HG02642 (cell line): ENCODE results near the gene BRCA2.

ENCODE experiments used
- ATAC-seq: cut with Tn5 transposase; IDR thresholded peaks from one replicate; pipeline ENCODE4 v1.9.1; 2021; ENCODE audit warnings: mild to moderate bottlenecking; ENCODE audit not compliant: unreplicated experiment, poor library complexity

Gene BRCA2

DNA sequence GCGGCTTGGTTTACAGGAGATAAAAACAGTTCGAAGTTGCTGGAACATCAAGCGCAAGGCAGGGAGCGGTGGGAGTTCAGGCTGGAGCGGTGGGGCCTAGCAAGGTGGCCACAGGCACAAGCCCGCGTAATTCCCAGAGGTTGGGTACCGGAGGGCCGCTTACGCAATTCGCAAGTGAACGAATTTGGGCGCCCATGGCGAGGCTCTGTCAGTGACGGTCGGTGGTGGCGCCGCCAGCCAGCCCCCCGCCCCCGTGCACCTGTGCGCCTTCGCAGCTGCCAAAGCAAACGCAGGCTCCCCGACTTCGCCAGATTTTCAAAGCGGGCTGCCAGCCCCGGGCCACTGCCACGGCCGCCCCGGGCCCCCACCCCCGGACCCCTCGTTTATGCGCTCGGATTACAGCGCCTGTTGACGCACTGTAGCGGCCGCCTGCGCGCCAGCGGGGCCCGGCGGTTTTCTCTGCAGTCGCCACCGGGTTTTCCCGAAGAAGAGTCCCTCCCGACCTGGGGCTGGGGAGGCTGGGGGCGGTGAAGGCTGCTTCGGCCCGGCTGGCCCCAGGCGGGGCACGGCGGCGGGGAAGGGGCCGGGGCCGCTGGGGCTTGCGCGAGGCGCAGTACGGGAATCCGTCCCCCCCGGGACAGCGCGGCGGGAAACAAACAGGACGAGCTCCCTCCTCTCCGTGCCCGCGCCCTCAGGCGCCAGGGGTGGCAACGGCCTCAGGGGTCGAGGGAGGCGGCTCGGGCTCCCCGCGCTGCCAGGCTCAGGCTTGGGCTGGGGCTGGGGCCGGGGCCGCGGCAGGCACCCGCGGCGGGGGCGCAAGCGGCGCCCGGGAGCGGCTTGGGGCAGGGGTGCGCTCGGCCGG is 111.9 kb downstream of the BRCA2 start:
- ATAC-seq: peak; percentile 24

- peak; percentile 75 for ATAC-seq
Measured at GRCh38 chr13:32427852-32428580, 112.7 kb downstream of the BRCA2 start, which contains the start of gene N4BP2L1. Gene N4BP2L1 (minus strand): TSS chr13:32428130. CDS start chr13:32428082, 48 bp downstream.

DNA sequence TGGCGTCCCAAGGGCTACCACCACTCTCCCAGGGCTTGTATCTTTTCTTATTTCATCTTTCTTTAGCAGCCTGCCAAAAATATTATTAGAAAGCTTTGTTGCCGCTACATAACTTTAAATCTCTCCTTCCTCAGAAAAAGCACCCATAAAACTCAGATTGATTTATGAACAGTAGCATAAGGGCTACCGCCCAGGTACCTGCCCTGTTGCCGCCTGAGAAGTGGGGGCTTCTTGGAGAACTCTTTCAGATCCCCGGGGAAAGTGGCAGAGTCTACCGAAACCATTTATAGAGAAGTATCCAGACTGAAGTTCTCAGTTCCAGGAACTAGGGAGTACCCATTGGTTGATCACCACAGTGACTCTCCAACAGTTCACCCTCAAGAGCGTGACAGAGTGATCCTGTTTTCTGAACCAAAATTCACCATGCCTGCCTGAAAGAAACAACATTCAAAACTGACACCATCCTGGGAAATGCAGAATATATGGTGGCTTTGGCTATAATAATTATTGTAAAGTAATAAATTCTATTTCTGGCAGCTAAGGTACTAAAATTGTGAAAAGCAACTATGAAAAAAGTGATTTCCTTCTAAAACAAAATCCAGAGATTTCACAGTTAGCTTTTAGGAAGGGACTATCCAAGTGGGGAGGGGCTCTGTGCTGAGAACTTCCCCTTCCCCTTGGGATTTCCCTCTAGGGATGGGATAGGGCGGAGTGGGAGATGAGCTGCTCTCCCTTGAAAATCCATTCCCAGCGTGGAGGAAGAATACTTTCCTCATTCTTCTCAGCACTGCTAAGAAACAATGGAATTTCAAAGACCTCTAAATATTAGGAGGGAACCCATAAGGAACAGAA is 113.5 kb downstream of the BRCA2 start:
- no peak for ATAC-seq

DNA sequence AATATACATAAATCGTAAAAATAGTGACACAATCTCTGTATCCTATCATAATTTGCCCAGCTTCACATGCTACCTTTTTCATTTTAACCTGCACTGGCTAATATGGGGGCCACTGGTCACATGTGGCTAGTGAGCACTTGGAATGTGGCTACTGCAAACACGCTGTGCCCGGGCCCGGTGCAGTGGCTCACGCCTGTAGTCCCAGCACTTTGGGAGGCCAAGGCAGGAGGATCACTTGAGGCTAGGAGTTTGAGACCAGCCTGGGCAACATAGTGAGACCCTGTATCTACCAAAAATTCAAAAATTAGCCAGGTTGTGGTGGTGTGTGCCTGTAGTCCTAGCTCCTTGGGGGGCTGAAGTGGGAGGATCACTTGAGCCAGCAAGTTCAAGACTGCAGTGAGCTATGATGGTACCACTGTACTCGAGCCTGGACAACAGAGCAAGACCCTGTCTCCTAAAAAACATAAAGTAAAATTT is 114.2 kb downstream of the BRCA2 start:
- no peak for ATAC-seq

- no peak for ATAC-seq
Measured at GRCh38 chr13:32430018-32430747, 114.9 kb downstream of the BRCA2 start.

DNA sequence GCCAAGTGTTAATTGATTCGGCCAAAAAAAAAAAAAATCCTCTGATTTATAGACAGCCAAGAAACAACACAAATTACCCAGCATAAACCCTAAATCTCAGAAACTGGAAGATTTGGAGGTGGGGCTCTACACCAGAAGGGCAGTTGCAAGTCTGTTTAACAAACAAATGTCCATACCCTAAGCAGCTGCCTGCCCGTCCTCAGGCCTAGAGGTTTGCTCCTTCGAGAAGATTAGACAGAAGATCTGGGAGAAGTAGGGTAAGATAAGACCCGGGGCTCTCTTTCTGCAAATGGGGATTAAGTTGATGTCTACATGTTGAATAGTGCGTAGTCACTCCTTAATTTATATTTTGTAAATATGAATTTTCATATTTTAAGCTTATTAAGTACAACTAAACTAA is 116.1 kb downstream of the BRCA2 start:
- ATAC-seq: no peak

DNA sequence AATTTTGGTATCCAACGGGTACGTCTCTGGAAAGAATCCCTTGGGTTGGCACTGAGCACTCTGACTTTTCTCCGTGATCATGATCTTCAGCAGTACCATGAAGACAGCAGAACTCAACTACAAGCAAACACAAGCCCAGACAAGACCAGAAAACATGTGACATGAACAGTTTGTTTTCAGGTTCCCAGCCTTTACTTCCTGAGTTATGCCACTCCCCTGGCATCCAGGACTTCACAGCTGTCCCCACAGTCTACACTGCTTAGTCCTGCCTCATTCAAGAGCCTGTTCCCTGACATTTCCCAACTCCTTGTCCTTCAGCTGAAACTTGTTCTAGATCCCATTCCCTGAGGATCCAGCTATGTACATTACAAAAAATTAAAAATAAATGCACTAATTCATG is 117.5 kb downstream of the BRCA2 start:
- ATAC-seq: no peak

DNA sequence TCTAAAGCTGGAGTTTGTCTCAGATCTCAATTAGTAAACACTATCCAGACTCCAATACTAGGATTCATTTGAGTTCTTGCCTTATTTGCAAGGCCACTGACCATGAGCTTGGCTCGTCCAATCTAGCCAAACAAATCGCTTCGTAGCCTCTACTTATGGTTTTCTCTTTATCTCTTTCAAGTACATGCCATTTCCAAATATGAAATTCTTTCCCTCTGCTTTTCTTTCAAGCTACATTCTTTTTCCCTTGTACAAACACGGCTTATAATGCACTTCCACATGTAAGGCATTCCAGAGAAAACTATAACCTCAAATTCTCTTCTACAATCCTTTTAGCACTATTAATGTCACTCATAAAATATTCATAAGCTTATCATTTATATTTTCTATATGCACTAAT is 123.6 kb downstream of the BRCA2 start:
- ATAC-seq: no peak

DNA sequence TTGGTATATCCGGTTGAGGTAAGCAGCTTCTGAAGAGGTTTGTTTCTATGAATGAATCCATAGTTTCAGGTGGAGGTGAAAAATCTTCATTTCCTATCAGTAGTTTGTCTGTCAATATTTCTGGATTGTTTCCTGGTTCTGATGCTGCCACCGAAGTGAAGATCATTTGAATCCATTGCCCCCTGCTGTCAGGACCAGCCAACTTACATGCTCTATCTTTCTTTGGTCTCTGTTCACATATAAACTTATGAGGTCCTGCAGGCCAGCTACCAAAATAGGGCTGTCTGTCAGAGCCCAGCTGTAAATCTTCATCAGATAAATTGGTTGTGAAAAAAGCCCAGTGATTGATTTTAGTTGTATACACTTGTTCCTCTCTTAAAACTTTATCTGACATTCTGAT is 127.8 kb downstream of the BRCA2 start:
- peak; percentile 65 for ATAC-seq

- ATAC-seq: no peak
Measured at GRCh38 chr13:32445461-32445860, 130.2 kb downstream of the BRCA2 start.

DNA sequence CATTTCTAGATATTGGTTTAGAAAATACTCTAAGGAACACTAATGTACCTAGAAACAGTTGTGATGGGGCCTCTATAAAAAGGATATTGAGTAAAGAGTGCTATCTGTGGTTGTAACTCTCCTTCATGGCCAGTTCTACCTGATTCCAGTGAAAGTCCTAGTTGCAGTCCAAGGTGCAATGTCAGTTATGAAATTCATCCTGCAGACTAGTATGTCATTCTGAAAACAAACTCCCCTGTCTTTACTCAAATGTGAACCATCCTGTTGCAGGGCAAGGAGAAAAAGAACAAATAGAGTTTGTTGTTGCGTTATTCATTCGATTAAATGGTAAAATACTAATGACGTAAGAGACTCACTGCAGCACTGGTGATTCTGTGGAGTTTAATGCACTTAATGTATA is 130.9 kb downstream of the BRCA2 start:
- no peak for ATAC-seq

GRCh38 chr13:32446773-32447465 is 131.6 kb downstream of the BRCA2 start:
- ATAC-seq: no peak

GRCh38 chr13:32447894-32448623 is 132.8 kb downstream of the BRCA2 start:
- ATAC-seq: no peak

GRCh38 chr13:32448972-32449371 is 133.7 kb downstream of the BRCA2 start:
- ATAC-seq: no peak
